ENCODE data around the gene DISP3. TPM values are rescaled to one million over a fixed set of nuclear protein-coding genes. Genes with fewer than 3 reads are reported as not detected.
A peak's percentile ranks its signal among the peaks of the same experiment; 100 is the strongest.

DISP3 gene
- total and polyA plus RNA-seq, 4 donors, result 0.10 to 0.12 TPM; not detected in 2

- Histone ChIP-seq H3K36me3 (ENCODE audit: control insufficient read depth in 1 of 2, insufficient read depth in 2 of 2, low read length in 1 of 2) (no peaks in the 10 kb centered on the region), H3K9me3 (ENCODE audit: control insufficient read depth, low read length) (no peaks in the 10 kb centered on the region), H3K4me3 (ENCODE audit: low read length in 2 of 2) (no peak overlapping the region), H3K4me1 (ENCODE audit: control insufficient read depth in 1 of 2, insufficient read depth in 2 of 2, low read length in 2 of 2) (no peaks in the 10 kb centered on the region), H3K27ac (ENCODE audit: low read depth in 1 of 2, low read length in 2 of 2) (no peak overlapping the region), H3K27me3 (ENCODE audit: control insufficient read depth in 1 of 2, insufficient read depth in 2 of 2, low read length in 1 of 2) (no peaks in the 10 kb centered on the region)
- 74 to 75% methylated on average over 10 of the region's 10 CpGs for WGBS, 2 donors
- no peak for DNase-seq
- ATAC-seq (ENCODE audit: low FRiP score), result no peak
- intact Hi-C loops (cut with DNase I), result no loop called here
Measured at GRCh38 chr1:11531943-11532342, 53.0 kb downstream of the DISP3 start.

- WGBS, 2 donors, result 81 to 85% methylated on average over 21 of the region's 21 CpGs
- no peak overlapping the region for H3K27ac ChIP-seq (ENCODE audit: low read depth in 1 of 2, low read length in 2 of 2)
- H3K27me3 ChIP-seq (ENCODE audit: control insufficient read depth in 1 of 2, insufficient read depth in 2 of 2, low read length in 1 of 2), result no peaks in the 10 kb centered on the region
- H3K36me3 ChIP-seq (ENCODE audit: control insufficient read depth in 1 of 2, insufficient read depth in 2 of 2, low read length in 1 of 2), result no peaks in the 10 kb centered on the region
- no peak overlapping the region for H3K4me3 ChIP-seq (ENCODE audit: low read length in 2 of 2)
- H3K4me1 ChIP-seq (ENCODE audit: control insufficient read depth in 1 of 2, insufficient read depth in 2 of 2, low read length in 2 of 2), result no peaks in the 10 kb centered on the region
- ATAC-seq (ENCODE audit: low FRiP score) (no peak), DNase-seq (no peak)
- intact Hi-C loops (cut with DNase I), result no loop called here
- H3K9me3 ChIP-seq (ENCODE audit: control insufficient read depth, low read length), result no peaks in the 10 kb centered on the region
Measured at GRCh38 chr1:11533790-11534787, 55.1 kb downstream of the DISP3 start.

GRCh38 chr1:11534846-11535245 lies 55.9 kb downstream of the DISP3 start:
- intact Hi-C loops (cut with DNase I), result no loop called here
- no peak overlapping the region for H3K27ac ChIP-seq (ENCODE audit: low read depth in 1 of 2, low read length in 2 of 2)
- no peaks in the 10 kb centered on the region for H3K4me1 ChIP-seq (ENCODE audit: control insufficient read depth in 1 of 2, insufficient read depth in 2 of 2, low read length in 2 of 2)
- no peaks in the 10 kb centered on the region for H3K9me3 ChIP-seq (ENCODE audit: control insufficient read depth, low read length)
- no peak overlapping the region for H3K4me3 ChIP-seq (ENCODE audit: low read length in 2 of 2)
- no peak for DNase-seq
- H3K36me3 ChIP-seq (ENCODE audit: control insufficient read depth in 1 of 2, insufficient read depth in 2 of 2, low read length in 1 of 2), result no peaks in the 10 kb centered on the region
- no peaks in the 10 kb centered on the region for H3K27me3 ChIP-seq (ENCODE audit: control insufficient read depth in 1 of 2, insufficient read depth in 2 of 2, low read length in 1 of 2)
- WGBS, 2 donors, result 80 to 82% methylated on average over 17 of the region's 17 CpGs
- ATAC-seq (ENCODE audit: low FRiP score), result no peak

GRCh38 chr1:11535316-11535715 lies 56.4 kb downstream of the DISP3 start:
- ATAC-seq (ENCODE audit: low FRiP score), result no peak
- no peaks in the 10 kb centered on the region for H3K27me3 ChIP-seq (ENCODE audit: control insufficient read depth in 1 of 2, insufficient read depth in 2 of 2, low read length in 1 of 2)
- no peak for DNase-seq

GRCh38 chr1:11535761-11536572 lies 57.0 kb downstream of the DISP3 start:
- intact Hi-C loops (cut with DNase I), result no loop called here
- 88 to 89% methylated on average over 33 of the region's 33 CpGs for WGBS, 2 donors
- no peaks in the 10 kb centered on the region for H3K27me3 ChIP-seq (ENCODE audit: control insufficient read depth in 1 of 2, insufficient read depth in 2 of 2, low read length in 1 of 2)

More at GRCh38 chr1:11535316-11535715, 56.4 kb downstream of the DISP3 start:
- Histone ChIP-seq H3K36me3 (ENCODE audit: control insufficient read depth in 1 of 2, insufficient read depth in 2 of 2, low read length in 1 of 2) (no peaks in the 10 kb centered on the region), H3K9me3 (ENCODE audit: control insufficient read depth, low read length) (no peaks in the 10 kb centered on the region), H3K27ac (ENCODE audit: low read depth in 1 of 2, low read length in 2 of 2) (no peak overlapping the region), H3K4me1 (ENCODE audit: control insufficient read depth in 1 of 2, insufficient read depth in 2 of 2, low read length in 2 of 2) (no peaks in the 10 kb centered on the region), H3K4me3 (ENCODE audit: low read length in 2 of 2) (no peak overlapping the region)
- intact Hi-C loops (cut with DNase I), result no loop called here
- 89 to 92% methylated on average over 12 of the region's 12 CpGs for WGBS, 2 donors

GRCh38 chr1:11536573-11537379 lies 57.8 kb downstream of the DISP3 start:
- Histone ChIP-seq H3K27ac (ENCODE audit: low read depth in 1 of 2, low read length in 2 of 2) (no peak overlapping the region), H3K4me1 (ENCODE audit: control insufficient read depth in 1 of 2, insufficient read depth in 2 of 2, low read length in 2 of 2) (no peaks in the 10 kb centered on the region), H3K36me3 (ENCODE audit: control insufficient read depth in 1 of 2, insufficient read depth in 2 of 2, low read length in 1 of 2) (no peaks in the 10 kb centered on the region), H3K4me3 (ENCODE audit: low read length in 2 of 2) (no peak overlapping the region), H3K9me3 (ENCODE audit: control insufficient read depth, low read length) (no peaks in the 10 kb centered on the region), H3K27me3 (ENCODE audit: control insufficient read depth in 1 of 2, insufficient read depth in 2 of 2, low read length in 1 of 2) (no peaks in the 10 kb centered on the region)
- intact Hi-C loops (cut with DNase I), result no loop called here
- WGBS, 2 donors, result 75 to 77% methylated on average over 26 of the region's 26 CpGs
- no peak for ATAC-seq (ENCODE audit: low FRiP score)
- DNase-seq, result peak in 1 of 2 donors; percentile 44

More at GRCh38 chr1:11535761-11536572, 57.0 kb downstream of the DISP3 start:
- DNase-seq (no peak), ATAC-seq (ENCODE audit: low FRiP score) (no peak)
- H3K4me3 ChIP-seq (ENCODE audit: low read length in 2 of 2), result no peak overlapping the region
- H3K4me1 ChIP-seq (ENCODE audit: control insufficient read depth in 1 of 2, insufficient read depth in 2 of 2, low read length in 2 of 2), result no peaks in the 10 kb centered on the region
- no peaks in the 10 kb centered on the region for H3K36me3 ChIP-seq (ENCODE audit: control insufficient read depth in 1 of 2, insufficient read depth in 2 of 2, low read length in 1 of 2)
- H3K27ac ChIP-seq (ENCODE audit: low read depth in 1 of 2, low read length in 2 of 2), result no peak overlapping the region
- H3K9me3 ChIP-seq (ENCODE audit: control insufficient read depth, low read length), result no peaks in the 10 kb centered on the region

- Histone ChIP-seq H3K27me3 (ENCODE audit: control insufficient read depth in 1 of 2, insufficient read depth in 2 of 2, low read length in 1 of 2) (no peaks in the 10 kb centered on the region), H3K4me3 (ENCODE audit: low read length in 2 of 2) (no peak overlapping the region), H3K36me3 (ENCODE audit: control insufficient read depth in 1 of 2, insufficient read depth in 2 of 2, low read length in 1 of 2) (no peaks in the 10 kb centered on the region), H3K4me1 (ENCODE audit: control insufficient read depth in 1 of 2, insufficient read depth in 2 of 2, low read length in 2 of 2) (no peaks in the 10 kb centered on the region), H3K9me3 (ENCODE audit: control insufficient read depth, low read length) (no peaks in the 10 kb centered on the region), H3K27ac (ENCODE audit: low read depth in 1 of 2, low read length in 2 of 2) (no peak overlapping the region)
- 68 to 70% methylated on average over 9 of the region's 9 CpGs for WGBS, 2 donors
- DNase-seq (peak in 1 of 2 donors; percentile 37), ATAC-seq (ENCODE audit: low FRiP score) (no peak)
- intact Hi-C loops (cut with DNase I), result no loop called here
Measured at GRCh38 chr1:11537380-11537764, 58.4 kb downstream of the DISP3 start.

- Histone ChIP-seq H3K27me3 (ENCODE audit: control insufficient read depth in 1 of 2, insufficient read depth in 2 of 2, low read length in 1 of 2) (no peaks in the 10 kb centered on the region), H3K4me3 (ENCODE audit: low read length in 2 of 2) (no peak overlapping the region), H3K9me3 (ENCODE audit: control insufficient read depth, low read length) (no peaks in the 10 kb centered on the region), H3K4me1 (ENCODE audit: control insufficient read depth in 1 of 2, insufficient read depth in 2 of 2, low read length in 2 of 2) (no peaks in the 10 kb centered on the region), H3K36me3 (ENCODE audit: control insufficient read depth in 1 of 2, insufficient read depth in 2 of 2, low read length in 1 of 2) (no peaks in the 10 kb centered on the region), H3K27ac (ENCODE audit: low read depth in 1 of 2, low read length in 2 of 2) (no peak overlapping the region)
- intact Hi-C loops (cut with DNase I), result no loop called here
- no peak for ATAC-seq (ENCODE audit: low FRiP score)
- 82 to 87% methylated on average over 14 of the region's 14 CpGs for WGBS, 2 donors
- DNase-seq, result no peak
Measured at GRCh38 chr1:11537854-11538591, 59.1 kb downstream of the DISP3 start.
